Measurements from ENCODE around the gene PLD2. TPM values are rescaled to one million over a fixed set of nuclear protein-coding genes. Genes with fewer than 3 reads are reported as not detected.
A peak's percentile ranks its signal among the peaks of the same experiment; 100 is the strongest.

PLD2 gene
- polyA plus RNA-seq, 2 donors, result 66.9 to 67.4 TPM

DNA sequence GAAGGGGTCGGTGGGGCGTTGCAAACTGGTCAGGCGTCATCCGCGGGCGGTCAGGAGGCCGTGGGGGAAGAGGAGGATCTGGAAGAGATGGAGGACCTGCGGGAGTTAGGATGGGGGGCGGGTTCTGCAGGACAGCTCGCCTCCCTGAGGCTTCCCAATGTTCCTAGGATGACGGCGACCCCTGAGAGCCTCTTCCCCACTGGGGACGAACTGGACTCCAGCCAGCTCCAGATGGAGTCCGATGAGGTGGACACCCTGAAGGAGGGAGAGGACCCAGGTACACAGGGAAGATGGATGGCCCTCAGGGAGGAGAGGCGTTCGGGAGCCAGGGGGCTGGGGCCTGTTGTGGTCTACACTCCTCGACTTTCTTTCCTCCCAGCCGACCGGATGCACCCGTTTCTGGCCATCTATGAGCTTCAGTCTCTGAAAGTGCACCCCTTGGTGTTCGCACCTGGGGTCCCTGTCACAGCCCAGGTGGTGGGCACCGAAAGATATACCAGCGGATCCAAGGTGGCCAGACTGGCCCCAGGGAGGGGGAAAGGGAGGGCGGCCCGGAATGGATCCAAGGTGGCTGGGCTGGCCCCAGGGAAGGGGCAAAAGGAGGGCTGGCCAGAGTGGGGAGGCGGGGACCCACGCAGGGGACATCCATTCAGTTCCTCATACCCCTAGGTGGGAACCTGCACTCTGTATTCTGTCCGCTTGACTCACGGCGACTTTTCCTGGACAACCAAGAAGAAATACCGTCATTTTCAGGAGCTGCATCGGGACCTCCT lies 839 bp downstream of the PLD2 start:
- Histone ChIP-seq H3K4me3 (ENCODE audit: low read depth in 1 of 2, low read length in 2 of 2) (peak overlapping the region; percentile 82 to 88), H3K36me3 (ENCODE audit: control insufficient read depth in 2 of 2, insufficient read depth in 2 of 2, low read length in 1 of 2) (peaks cover 4 to 14% of the 10 kb centered on the region in 2 donors), H3K27ac (ENCODE audit: low read depth in 2 of 2, low read length in 1 of 2) (peak overlapping the region; percentile 12 to 65), H3K4me1 (ENCODE audit: control insufficient read depth in 2 of 2, insufficient read depth in 2 of 2, low read length in 1 of 2) (peaks cover 0 to 16% of the 10 kb centered on the region in 2 donors), H3K27me3 (ENCODE audit: control insufficient read depth in 1 of 2, insufficient read depth in 2 of 2, low read length in 2 of 2) (no peaks in the 10 kb centered on the region), H3K9me3 (ENCODE audit: control insufficient read depth in 2 of 2, insufficient read depth in 1 of 2, low read depth in 1 of 2, low read length in 1 of 2) (peaks cover 0 to 2% of the 10 kb centered on the region in 2 donors)
- 21 to 25% methylated on average over 32 of the region's 32 CpGs for WGBS, 2 donors

DNA sequence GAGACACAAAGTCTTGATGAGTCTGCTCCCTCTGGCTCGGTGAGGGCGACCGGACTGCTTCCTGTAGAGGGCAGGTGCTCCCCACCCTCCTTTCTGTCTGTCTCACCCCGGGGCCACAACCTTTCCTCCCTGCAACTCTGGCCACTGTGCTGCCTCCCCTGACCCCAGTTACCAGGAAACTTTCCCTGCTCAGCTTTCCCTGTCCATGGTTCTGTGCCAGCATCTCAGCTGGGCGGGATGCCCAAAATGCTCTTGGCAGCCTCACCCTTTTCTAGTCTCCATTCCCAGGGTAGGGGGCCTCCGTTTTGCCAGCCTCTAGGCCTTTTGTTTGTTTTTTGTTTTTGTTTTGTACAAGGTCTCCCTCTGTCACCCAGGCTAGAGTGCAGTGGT lies 1.4 kb downstream of the PLD2 start:
- peaks cover 0 to 2% of the 10 kb centered on the region in 2 donors for H3K9me3 ChIP-seq (ENCODE audit: control insufficient read depth in 2 of 2, insufficient read depth in 1 of 2, low read depth in 1 of 2, low read length in 1 of 2)
- H3K27ac ChIP-seq (ENCODE audit: low read depth in 2 of 2, low read length in 1 of 2), result peak overlapping the region; percentile 21 to 65
- WGBS, 2 donors, result 21 to 41% methylated on average over 6 of the region's 6 CpGs
- H3K4me3 ChIP-seq (ENCODE audit: low read depth in 1 of 2, low read length in 2 of 2), result peak overlapping the region; percentile 82 to 88
- no peaks in the 10 kb centered on the region for H3K27me3 ChIP-seq (ENCODE audit: control insufficient read depth in 1 of 2, insufficient read depth in 2 of 2, low read length in 2 of 2)
- peaks cover 4 to 14% of the 10 kb centered on the region in 2 donors for H3K36me3 ChIP-seq (ENCODE audit: control insufficient read depth in 2 of 2, insufficient read depth in 2 of 2, low read length in 1 of 2)
- H3K4me1 ChIP-seq (ENCODE audit: control insufficient read depth in 2 of 2, insufficient read depth in 2 of 2, low read length in 1 of 2), result peaks cover 0 to 16% of the 10 kb centered on the region in 2 donors

DNA sequence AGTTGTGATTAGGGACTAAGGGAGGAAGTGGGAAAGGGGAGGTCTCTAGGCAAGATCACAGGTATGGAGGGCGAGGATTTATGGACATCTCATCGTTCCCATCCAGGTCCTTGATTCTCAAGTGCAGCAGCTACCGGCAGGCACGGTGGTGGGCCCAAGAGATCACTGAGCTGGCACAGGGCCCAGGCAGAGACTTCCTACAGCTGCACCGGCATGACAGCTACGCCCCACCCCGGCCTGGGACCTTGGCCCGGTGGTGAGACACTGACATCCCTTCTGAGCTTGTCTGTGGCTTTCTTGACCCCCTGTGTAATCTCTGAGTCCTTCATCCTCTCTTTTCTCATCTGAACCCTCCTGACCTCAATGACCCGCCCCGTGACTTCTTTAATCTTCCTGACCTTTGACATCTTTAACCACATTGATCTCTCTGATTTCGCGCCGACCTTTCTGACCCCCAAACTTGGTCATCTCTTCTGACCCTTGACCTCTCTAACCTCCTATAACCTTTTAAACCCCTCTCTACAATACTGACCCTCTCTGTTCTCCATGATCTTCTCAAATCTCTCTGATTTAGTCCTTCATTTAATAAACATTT lies 3.8 kb downstream of the PLD2 start:
- Histone ChIP-seq H3K27ac (ENCODE audit: low read depth in 2 of 2, low read length in 1 of 2) (peak overlapping the region; percentile 34 to 81), H3K27me3 (ENCODE audit: control insufficient read depth in 1 of 2, insufficient read depth in 2 of 2, low read length in 2 of 2) (no peaks in the 10 kb centered on the region), H3K4me3 (ENCODE audit: low read depth in 1 of 2, low read length in 2 of 2) (no peak overlapping the region), H3K9me3 (ENCODE audit: control insufficient read depth in 2 of 2, insufficient read depth in 1 of 2, low read depth in 1 of 2, low read length in 1 of 2) (peaks cover 0 to 2% of the 10 kb centered on the region in 2 donors), H3K36me3 (ENCODE audit: control insufficient read depth in 2 of 2, insufficient read depth in 2 of 2, low read length in 1 of 2) (peaks cover 9 to 29% of the 10 kb centered on the region in 2 donors), H3K4me1 (ENCODE audit: control insufficient read depth in 2 of 2, insufficient read depth in 2 of 2, low read length in 1 of 2) (peaks cover 0 to 16% of the 10 kb centered on the region in 2 donors)
- 65 to 76% methylated on average over 13 of the region's 13 CpGs for WGBS, 2 donors

DNA sequence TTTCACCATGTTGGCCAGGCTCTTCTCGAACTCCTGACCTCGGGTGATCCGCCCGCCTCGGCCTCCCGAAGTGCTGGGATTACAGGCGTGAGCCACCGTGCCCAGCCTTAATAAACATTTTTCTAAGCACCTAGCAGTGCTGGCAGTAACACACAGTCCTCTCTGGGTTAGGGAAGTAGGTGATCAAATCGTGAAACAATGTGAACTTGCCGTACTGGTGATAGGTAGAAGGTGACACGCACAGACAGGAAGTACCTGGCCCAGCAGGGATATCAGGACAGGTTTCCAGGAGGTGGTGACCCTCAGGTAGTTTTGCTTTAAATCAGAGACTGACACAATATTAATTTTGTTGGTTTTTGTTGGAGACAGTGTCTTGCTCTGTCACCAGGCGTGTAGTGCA lies 4.5 kb downstream of the PLD2 start:
- H3K9me3 ChIP-seq (ENCODE audit: control insufficient read depth in 2 of 2, insufficient read depth in 1 of 2, low read depth in 1 of 2, low read length in 1 of 2), result peaks cover 0 to 2% of the 10 kb centered on the region in 2 donors
- peaks cover 10 to 31% of the 10 kb centered on the region in 2 donors for H3K36me3 ChIP-seq (ENCODE audit: control insufficient read depth in 2 of 2, insufficient read depth in 2 of 2, low read length in 1 of 2)
- H3K4me3 ChIP-seq (ENCODE audit: low read depth in 1 of 2, low read length in 2 of 2), result no peak overlapping the region
- WGBS, 2 donors, result 77 to 84% methylated on average over 12 of the region's 12 CpGs
- peak overlapping the region in 1 of 2 donors; percentile 74 for H3K27ac ChIP-seq (ENCODE audit: low read depth in 2 of 2, low read length in 1 of 2)
- no peaks in the 10 kb centered on the region for H3K27me3 ChIP-seq (ENCODE audit: control insufficient read depth in 1 of 2, insufficient read depth in 2 of 2, low read length in 2 of 2)
- H3K4me1 ChIP-seq (ENCODE audit: control insufficient read depth in 2 of 2, insufficient read depth in 2 of 2, low read length in 1 of 2), result peaks cover 0 to 16% of the 10 kb centered on the region in 2 donors

DNA sequence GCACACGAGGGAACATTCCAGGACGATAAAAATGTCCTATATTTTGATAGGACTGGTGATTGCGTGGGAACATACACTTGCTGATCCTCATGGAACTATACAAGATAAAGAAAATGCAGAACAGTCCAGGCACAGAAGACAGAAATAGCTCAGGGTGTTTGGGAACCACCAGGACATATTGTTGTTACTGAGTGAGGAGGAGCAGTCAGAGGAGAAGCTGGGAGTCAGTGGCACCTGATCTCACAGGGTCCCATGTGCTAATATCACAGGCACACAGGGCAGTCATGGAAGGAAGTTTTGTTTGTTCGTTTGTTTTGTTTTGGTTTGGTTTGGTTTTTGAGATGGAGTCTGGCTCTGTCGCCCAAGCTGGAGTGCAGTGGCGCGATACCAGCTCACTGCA lies 5.7 kb downstream of the PLD2 start:
- Histone ChIP-seq H3K27me3 (ENCODE audit: control insufficient read depth in 1 of 2, insufficient read depth in 2 of 2, low read length in 2 of 2) (no peaks in the 10 kb centered on the region), H3K27ac (ENCODE audit: low read depth in 2 of 2, low read length in 1 of 2) (no peak overlapping the region), H3K4me3 (ENCODE audit: low read depth in 1 of 2, low read length in 2 of 2) (no peak overlapping the region), H3K4me1 (ENCODE audit: control insufficient read depth in 2 of 2, insufficient read depth in 2 of 2, low read length in 1 of 2) (peaks cover 0 to 15% of the 10 kb centered on the region in 2 donors), H3K9me3 (ENCODE audit: control insufficient read depth in 2 of 2, insufficient read depth in 1 of 2, low read depth in 1 of 2, low read length in 1 of 2) (peaks cover 0 to 2% of the 10 kb centered on the region in 2 donors), H3K36me3 (ENCODE audit: control insufficient read depth in 2 of 2, insufficient read depth in 2 of 2, low read length in 1 of 2) (peaks cover 10 to 38% of the 10 kb centered on the region in 2 donors)
- 90 to 91% methylated on average over 7 of the region's 7 CpGs for WGBS, 2 donors

DNA sequence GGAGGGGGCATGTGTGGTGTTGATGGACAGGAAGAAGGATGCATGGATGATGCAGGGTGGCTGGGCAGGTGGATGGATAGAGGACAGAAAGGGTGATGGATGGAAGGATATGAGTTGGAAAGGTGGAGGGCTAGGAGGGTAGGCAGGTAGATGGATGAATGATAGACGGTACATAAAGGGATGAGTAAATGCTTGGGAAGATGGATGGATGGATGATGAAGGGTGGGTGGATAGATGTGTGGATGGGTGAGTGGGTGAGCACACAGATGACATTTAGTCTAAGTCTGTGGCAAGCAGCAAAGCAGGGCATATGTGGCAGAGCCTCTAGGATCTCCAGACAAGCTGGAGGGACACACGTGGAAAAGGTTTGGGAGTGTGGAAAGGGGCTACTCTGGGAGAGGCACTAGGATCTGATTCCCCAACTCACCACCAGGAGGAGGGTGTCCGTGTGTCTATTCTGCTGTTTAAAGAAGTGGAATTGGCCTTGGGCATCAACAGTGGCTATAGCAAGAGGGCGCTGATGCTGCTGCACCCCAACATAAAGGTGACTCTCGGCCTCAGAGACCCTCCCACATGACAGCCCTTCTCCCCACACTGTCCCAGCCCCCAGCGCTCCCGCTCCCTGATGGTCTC lies 8.2 kb downstream of the PLD2 start:
- WGBS, 2 donors, result 84% methylated on average over 7 of the region's 7 CpGs
- H3K27me3 ChIP-seq (ENCODE audit: control insufficient read depth in 1 of 2, insufficient read depth in 2 of 2, low read length in 2 of 2), result no peaks in the 10 kb centered on the region
- peaks cover 0 to 4% of the 10 kb centered on the region in 2 donors for H3K4me1 ChIP-seq (ENCODE audit: control insufficient read depth in 2 of 2, insufficient read depth in 2 of 2, low read length in 1 of 2)
- H3K36me3 ChIP-seq (ENCODE audit: control insufficient read depth in 2 of 2, insufficient read depth in 2 of 2, low read length in 1 of 2), result peaks cover 6 to 45% of the 10 kb centered on the region in 2 donors
- peaks cover 0 to 2% of the 10 kb centered on the region in 2 donors for H3K9me3 ChIP-seq (ENCODE audit: control insufficient read depth in 2 of 2, insufficient read depth in 1 of 2, low read depth in 1 of 2, low read length in 1 of 2)
- H3K27ac ChIP-seq (ENCODE audit: low read depth in 2 of 2, low read length in 1 of 2), result no peak overlapping the region
- no peak overlapping the region for H3K4me3 ChIP-seq (ENCODE audit: low read depth in 1 of 2, low read length in 2 of 2)

DNA sequence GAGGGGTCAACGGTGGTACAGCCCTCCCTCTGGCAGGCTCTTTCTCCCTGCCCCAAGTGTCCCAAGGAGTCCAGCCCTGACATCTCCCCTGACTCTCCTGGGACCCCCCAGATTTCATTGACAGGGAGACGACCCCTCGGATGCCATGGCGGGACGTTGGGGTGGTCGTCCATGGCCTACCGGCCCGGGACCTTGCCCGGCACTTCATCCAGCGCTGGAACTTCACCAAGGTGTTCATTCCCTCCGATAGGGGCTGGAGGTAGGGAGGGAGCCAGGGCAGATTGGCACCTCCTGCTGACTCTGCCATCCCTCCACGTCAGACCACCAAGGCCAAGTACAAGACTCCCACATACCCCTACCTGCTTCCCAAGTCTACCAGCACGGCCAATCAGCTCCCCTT lies 9.9 kb downstream of the PLD2 start:
- H3K36me3 ChIP-seq (ENCODE audit: control insufficient read depth in 2 of 2, insufficient read depth in 2 of 2, low read length in 1 of 2), result peaks cover 6 to 42% of the 10 kb centered on the region in 2 donors

DNA sequence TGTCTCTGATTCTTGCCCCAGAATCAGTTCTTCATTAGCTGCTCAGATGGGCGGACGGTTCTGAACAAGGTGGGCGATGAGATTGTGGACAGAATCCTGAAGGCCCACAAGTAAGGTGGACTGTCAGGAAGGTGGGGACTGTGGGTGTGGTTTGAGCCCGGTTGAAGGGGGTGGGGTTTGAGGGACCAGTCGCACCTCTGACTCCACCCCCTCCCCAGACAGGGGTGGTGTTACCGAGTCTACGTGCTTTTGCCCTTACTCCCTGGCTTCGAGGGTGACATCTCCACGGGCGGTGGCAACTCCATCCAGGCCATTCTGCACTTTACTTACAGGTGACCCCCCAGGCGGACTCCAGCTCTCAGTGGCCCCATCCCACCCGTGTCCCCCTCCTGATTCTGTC lies 11.3 kb downstream of the PLD2 start:
- WGBS, 2 donors, result 78 to 82% methylated on average over 12 of the region's 12 CpGs
- Histone ChIP-seq H3K4me3 (ENCODE audit: low read depth in 1 of 2, low read length in 2 of 2) (no peak overlapping the region), H3K9me3 (ENCODE audit: control insufficient read depth in 2 of 2, insufficient read depth in 1 of 2, low read depth in 1 of 2, low read length in 1 of 2) (no peaks in the 10 kb centered on the region), H3K27ac (ENCODE audit: low read depth in 2 of 2, low read length in 1 of 2) (no peak overlapping the region), H3K4me1 (ENCODE audit: control insufficient read depth in 2 of 2, insufficient read depth in 2 of 2, low read length in 1 of 2) (no peaks in the 10 kb centered on the region), H3K36me3 (ENCODE audit: control insufficient read depth in 2 of 2, insufficient read depth in 2 of 2, low read length in 1 of 2) (peaks cover 12 to 52% of the 10 kb centered on the region in 2 donors), H3K27me3 (ENCODE audit: control insufficient read depth in 1 of 2, insufficient read depth in 2 of 2, low read length in 2 of 2) (no peaks in the 10 kb centered on the region)

More for the DNA sequence above, 9.9 kb downstream of the PLD2 start:
- no peak overlapping the region for H3K4me3 ChIP-seq (ENCODE audit: low read depth in 1 of 2, low read length in 2 of 2)
- H3K9me3 ChIP-seq (ENCODE audit: control insufficient read depth in 2 of 2, insufficient read depth in 1 of 2, low read depth in 1 of 2, low read length in 1 of 2), result no peaks in the 10 kb centered on the region
- no peaks in the 10 kb centered on the region for H3K4me1 ChIP-seq (ENCODE audit: control insufficient read depth in 2 of 2, insufficient read depth in 2 of 2, low read length in 1 of 2)
- no peak overlapping the region for H3K27ac ChIP-seq (ENCODE audit: low read depth in 2 of 2, low read length in 1 of 2)
- no peaks in the 10 kb centered on the region for H3K27me3 ChIP-seq (ENCODE audit: control insufficient read depth in 1 of 2, insufficient read depth in 2 of 2, low read length in 2 of 2)
- 93 to 96% methylated on average over 12 to 13 of the region's 13 CpGs for WGBS, 2 donors

DNA sequence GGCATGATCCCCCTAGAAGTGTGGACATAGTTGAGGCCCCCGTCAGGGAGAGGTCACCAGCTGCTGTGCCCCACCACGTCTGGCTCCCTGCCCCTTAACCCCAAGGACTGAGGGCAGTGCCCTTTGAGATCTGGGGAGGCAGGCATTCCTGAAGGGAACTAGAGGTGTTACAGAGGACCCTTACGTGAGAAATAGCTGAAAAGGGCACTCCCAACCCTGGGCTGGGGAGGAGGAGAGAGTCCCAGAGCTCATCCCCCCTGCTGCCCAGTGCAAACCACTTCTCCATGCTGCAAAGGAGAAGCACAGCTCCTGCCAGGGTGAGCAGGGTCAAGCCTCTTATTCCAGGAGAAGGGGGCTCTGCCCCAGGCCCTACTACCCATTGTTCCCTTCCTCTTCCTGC lies 15.9 kb downstream of the PLD2 start:
- no peaks in the 10 kb centered on the region for H3K27me3 ChIP-seq (ENCODE audit: control insufficient read depth in 1 of 2, insufficient read depth in 2 of 2, low read length in 2 of 2)
- H3K36me3 ChIP-seq (ENCODE audit: control insufficient read depth in 2 of 2, insufficient read depth in 2 of 2, low read length in 1 of 2), result peaks cover 9 to 31% of the 10 kb centered on the region in 2 donors
- H3K27ac ChIP-seq (ENCODE audit: low read depth in 2 of 2, low read length in 1 of 2), result no peak overlapping the region
- no peak overlapping the region for H3K4me3 ChIP-seq (ENCODE audit: low read depth in 1 of 2, low read length in 2 of 2)
- H3K4me1 ChIP-seq (ENCODE audit: control insufficient read depth in 2 of 2, insufficient read depth in 2 of 2, low read length in 1 of 2), result no peaks in the 10 kb centered on the region
- H3K9me3 ChIP-seq (ENCODE audit: control insufficient read depth in 2 of 2, insufficient read depth in 1 of 2, low read depth in 1 of 2, low read length in 1 of 2), result no peaks in the 10 kb centered on the region
- WGBS, 2 donors, result 79 to 81% methylated on average over 3 of the region's 3 CpGs

Data from esophagus (tissue), 2 donors.